GM12875 (cell line): ENCODE results near the gene CADM2.

Experiments
- H3K4me3 ChIP-seq: one replicate; pipeline ENCODE4 v1.5.1; 2011; ENCODE audit warnings: low read depth, low read length, control low read depth
- CTCF ChIP-seq: IDR thresholded peaks from 2 replicates; pipeline ENCODE4 v1.5.1; 2011; ENCODE audit warnings: low read depth, mild to moderate bottlenecking, control low read depth, inconsistent platforms, low read length, moderate library complexity, borderline replicate concordance; ENCODE audit not compliant: insufficient read depth

CADM2 gene

DNA sequence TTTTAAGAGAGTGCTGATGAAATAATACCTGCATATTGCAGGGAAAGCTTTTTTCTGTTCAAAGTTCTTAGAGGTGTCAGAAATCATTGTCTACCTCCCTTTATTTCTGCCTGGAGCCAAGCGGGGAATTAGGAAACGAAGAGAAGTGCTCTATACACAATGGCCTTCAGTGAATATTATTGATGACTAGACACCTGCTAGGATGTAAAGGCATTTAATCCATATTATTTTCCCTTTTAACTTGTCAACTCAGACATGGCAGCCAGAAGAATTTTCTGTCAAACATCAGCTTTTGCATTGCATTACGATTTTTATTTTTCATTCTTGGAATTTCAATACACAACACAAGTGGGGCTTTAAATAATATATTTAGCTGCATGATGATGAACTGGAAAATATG lies 24.7 kb downstream of the CADM2 start:
- no peak overlapping the region for H3K4me3 ChIP-seq
- TF ChIP-seq CTCF, result no peak

- no peak overlapping the region for H3K4me3 ChIP-seq
- no peak for TF ChIP-seq CTCF
These were observed 25.6 kb downstream of the CADM2 start for GRCh38 chr3:84984429-84984828.

- H3K4me3 ChIP-seq, result no peak overlapping the region
- TF ChIP-seq CTCF, result no peak
These were observed 27.0 kb downstream of the CADM2 start for GRCh38 chr3:84985795-84986194.

GRCh38 chr3:84987706-84988504 lies 29.1 kb downstream of the CADM2 start:
- TF ChIP-seq CTCF, result no peak
- no peak overlapping the region for H3K4me3 ChIP-seq

DNA sequence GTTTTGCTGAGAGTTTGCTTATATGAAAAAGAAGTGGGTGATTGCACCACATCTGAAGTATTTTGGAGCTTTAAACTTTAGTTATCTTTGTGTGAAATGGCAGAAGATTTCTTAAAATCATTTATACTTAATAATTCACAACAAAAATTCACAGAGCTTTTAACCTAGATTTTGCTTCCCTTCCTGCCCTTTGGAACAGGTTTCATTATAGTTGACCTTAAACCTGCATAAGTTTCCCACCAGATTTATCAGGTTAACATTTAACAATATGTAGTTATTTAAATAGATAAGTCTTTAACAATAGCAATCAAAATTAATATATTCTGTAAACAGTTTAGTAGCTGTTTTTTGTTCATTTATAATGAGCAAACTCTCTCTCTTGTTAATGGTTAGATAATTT lies 30.3 kb downstream of the CADM2 start:
- TF ChIP-seq CTCF, result no peak
- H3K4me3 ChIP-seq, result no peak overlapping the region

- no peak overlapping the region for H3K4me3 ChIP-seq
- TF ChIP-seq CTCF, result no peak
These were observed 32.7 kb downstream of the CADM2 start for GRCh38 chr3:84991422-84991900.

- no peak for TF ChIP-seq CTCF
- no peak overlapping the region for H3K4me3 ChIP-seq
These were observed 35.2 kb downstream of the CADM2 start for GRCh38 chr3:84993956-84994355.
